GM12878 (cell line): ENCODE data around the gene RANBP1. TPM values are rescaled to one million over a fixed set of nuclear protein-coding genes. Genes with fewer than 3 reads are reported as not detected.

Experiments
- ASH2L ChIP-seq: fragments of 300-600, 200-600 bp; sonication (generic); IDR thresholded peaks from 2 replicates; pipeline ENCODE4 v1.6.1; 2017; ENCODE audit warnings: low read depth, mild to moderate bottlenecking, borderline replicate concordance
- ATF3 ChIP-seq: IDR thresholded peaks from 2 replicates; pipeline ENCODE4 v1.6.1; 2011; ENCODE audit warnings: low read depth, mild to moderate bottlenecking, low read length, moderate library complexity, borderline replicate concordance; ENCODE audit errors: extremely low read depth
- CHD4 ChIP-seq: fragments of 200-600 bp; sonication (generic); IDR thresholded peaks from 2 replicates; pipeline ENCODE4 v1.6.1; 2016; ENCODE audit warnings: mild to moderate bottlenecking
- DPF2 ChIP-seq: fragments of 450-650 bp; IDR thresholded peaks from 2 replicates; pipeline ENCODE4 v1.6.1; 2017; ENCODE audit warnings: mild to moderate bottlenecking
- ESRRA ChIP-seq: IDR thresholded peaks from 2 replicates; pipeline ENCODE4 v1.6.1; 2012; ENCODE audit warnings: mild to moderate bottlenecking, low read length, improper control_type of control experiment
- EZH2 ChIP-seq: IDR thresholded peaks from 2 replicates; pipeline ENCODE4 v1.6.1; 2012; ENCODE audit warnings: low read depth, mild to moderate bottlenecking, control low read depth, inconsistent platforms, low read length, borderline replicate concordance; ENCODE audit not compliant: control insufficient read depth
- FOXM1 ChIP-seq: IDR thresholded peaks from 2 replicates; pipeline ENCODE4 v1.6.1; 2012; ENCODE audit warnings: low read depth, mild to moderate bottlenecking, inconsistent platforms, low read length, moderate library complexity
- GABPA ChIP-seq: IDR thresholded peaks from 2 replicates; pipeline ENCODE4 v1.6.1; 2014; ENCODE audit warnings: antibody characterized with exemption, low read depth, mild to moderate bottlenecking, inconsistent platforms
- LARP7 ChIP-seq: fragments of 450-650 bp; IDR thresholded peaks from 2 replicates; pipeline ENCODE4 v1.6.1; 2017; ENCODE audit warnings: mild to moderate bottlenecking
- NBN ChIP-seq: fragments of 450-650 bp; IDR thresholded peaks from 2 replicates; pipeline ENCODE4 v1.6.1; 2016
- NFIC ChIP-seq: IDR thresholded peaks from 2 replicates; pipeline ENCODE4 v1.6.1; 2012; ENCODE audit warnings: low read depth, mild to moderate bottlenecking, inconsistent platforms, low read length, moderate library complexity
- NR2C2 ChIP-seq: IDR thresholded peaks from 2 replicates; pipeline ENCODE4 v1.6.1; 2011; ENCODE audit warnings: borderline replicate concordance, low read depth; ENCODE audit not compliant: control insufficient read depth, insufficient read length
- RAD51 ChIP-seq: fragments of 450-650 bp; IDR thresholded peaks from 2 replicates; pipeline ENCODE4 v1.6.1; 2016; ENCODE audit warnings: moderate library complexity, mild to moderate bottlenecking, inconsistent platforms
- RCOR1 ChIP-seq: conservative IDR thresholded peaks from 2 replicates; pipeline ENCODE4 v1.6.1; 2012; ENCODE audit warnings: low read depth, low read length, improper control_type of control experiment
- RELA ChIP-seq: fragments of 450-650 bp; IDR thresholded peaks from 2 replicates; pipeline ENCODE4 v1.8.0; 2014; ENCODE audit warnings: borderline replicate concordance; ENCODE audit not compliant: partially characterized antibody
- SIX5 ChIP-seq: IDR thresholded peaks from 2 replicates; pipeline ENCODE4 v1.6.1; 2011; ENCODE audit warnings: mild to moderate bottlenecking, low read depth, low read length, moderate library complexity; ENCODE audit not compliant: severe bottlenecking
- TCF3 ChIP-seq: IDR thresholded peaks from 2 replicates; pipeline ENCODE4 v1.6.1; 2012; ENCODE audit warnings: low read depth, mild to moderate bottlenecking, low read length, borderline replicate concordance; ENCODE audit not compliant: insufficient read depth
- TCF7 ChIP-seq: IDR thresholded peaks from 2 replicates; pipeline ENCODE4 v1.6.1; 2014; ENCODE audit warnings: antibody characterized with exemption, borderline replicate concordance
- YBX1 ChIP-seq: fragments of 450-650 bp; IDR thresholded peaks from 2 replicates; pipeline ENCODE4 v1.6.1; 2016; ENCODE audit warnings: antibody characterized with exemption
- ZBTB33 ChIP-seq: fragments of 450-650 bp; IDR thresholded peaks from 2 replicates; pipeline ENCODE4 v1.6.1; 2017; ENCODE audit warnings: mild to moderate bottlenecking
- ZNF207 ChIP-seq: fragments of 450-650 bp; IDR thresholded peaks from 2 replicates; pipeline ENCODE4 v1.6.1; 2014; ENCODE audit warnings: antibody characterized with exemption, mild to moderate bottlenecking, borderline replicate concordance
- ZNF24 ChIP-seq: fragments of 450-650 bp; IDR thresholded peaks from 2 replicates; pipeline ENCODE4 v1.6.1; 2017; ENCODE audit warnings: antibody characterized with exemption, mild to moderate bottlenecking
- polyA plus RNA-seq, 11 experiments: library from polyadenylated mRNA; depleted of rRNA in 4 of 11; unstranded in 6 of 11; stranded (reverse) in 5 of 11; fragments of >200 nt; fragmentation: Nextera tagmentation in 4 of 11; fragmentation: Illumina TruSeq in 1 of 11; extraction: Ambion mirVana in 4 of 11; extraction: Trizol in 1 of 11; gene quantifications; 1 replicate in 1 of 11; 2 replicates in 10 of 11; pipeline versions ENCODE4 v1.2.1 to v1.2.3, GENCODE V29; 2011 to 2016; ENCODE audit warnings: inconsistent platforms in 2 of 11, missing spikeins in 2 of 11, low read depth in 1 of 11
- total RNA-seq, 4 experiments: library from RNA; depleted of rRNA in 3 of 4; stranded (reverse); fragments of >200 nt in 3 of 4; fragmentation: Illumina TruSeq in 1 of 4; extraction: Trizol in 1 of 4; gene quantifications; 2 replicates each; pipeline versions ENCODE4 v1.2.1 to v1.2.3, GENCODE V29; 2013 to 2021
- TF ChIP-seq, protein P1 (sequence below): fragments of 450-650 bp; IDR thresholded peaks from 2 replicates; pipeline ENCODE4 v1.6.1; 2017; ENCODE audit warnings: mild to moderate bottlenecking, low read depth, inconsistent platforms; ENCODE audit not compliant: poor library complexity, severe bottlenecking
- TF ChIP-seq, protein P2 (sequence below): fragments of 450-650 bp; formaldehyde crosslinking; IDR thresholded peaks from 2 replicates; pipeline ENCODE4 v1.5.0; 2022; ENCODE audit warnings: mild to moderate bottlenecking, missing genetic modification characterization

Gene RANBP1
- total and polyA plus RNA-seq, 10 of the 15 experiments (the other 5 are each of a cell fraction or from before 2014, with no cell fraction given) = 55.3 to 808 (median 394) TPM

DNA sequence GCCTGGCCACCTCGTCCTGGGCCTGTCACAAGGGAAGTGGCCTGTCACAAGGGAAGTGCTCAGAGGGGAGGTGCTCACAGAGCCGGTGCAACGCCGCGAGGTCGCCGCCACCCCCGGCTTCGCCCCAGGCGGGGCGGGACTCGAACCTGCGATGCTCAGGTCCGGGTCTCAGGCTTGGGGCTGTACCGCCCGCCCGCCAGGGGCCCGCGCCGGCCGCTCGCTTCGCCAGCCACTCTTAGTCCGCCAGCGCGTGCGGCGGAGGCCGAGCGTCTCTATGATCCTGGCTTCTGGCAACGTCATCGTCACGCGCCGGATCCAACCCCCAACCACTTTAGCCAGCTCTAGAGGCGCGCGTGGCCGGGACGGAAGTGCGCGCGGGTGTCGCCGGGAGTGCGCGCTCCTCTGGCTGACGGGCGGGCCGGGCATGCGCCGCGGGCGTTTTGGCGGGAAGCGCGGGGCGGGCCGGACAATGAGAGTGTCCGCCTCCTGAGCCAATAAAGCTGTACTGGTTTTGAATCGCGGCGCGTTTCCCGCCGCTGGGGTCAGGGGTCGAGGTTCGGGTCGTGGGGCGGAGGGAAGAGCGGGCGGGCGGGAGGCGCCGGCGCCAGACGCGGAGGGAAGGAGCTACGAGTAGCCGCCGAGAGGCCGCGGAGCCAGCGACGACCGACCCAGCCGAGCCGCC is 1.2 kb downstream of the RANBP1 start, which contains the start of gene TRMT2A (continued):
- TF ChIP-seq TCF7 (0 out of 2 replicates have a peak, but pooled peaks have one; percentile 42), NR2C2 (peak; percentile 67), RCOR1 (0 out of 2 replicates have a peak, but pooled peaks have one; percentile 54), ZBTB33 (no peak), SIX5 (peak; percentile 54), ASH2L (0 out of 2 replicates have a peak, but pooled peaks have one; percentile 67), CHD4 (no peak), ZNF24 (peak; percentile 84), RELA (no peak), RAD51 (no peak), ZNF207 (peak; percentile 97; the same call in 1 of the 2 replicates), EZH2 (no peak), TCF3 (no peak), NFIC (no peak), NBN (peak; percentile 74), YBX1 (no peak), ATF3 (peak; percentile 60; the same call in 1 of the 2 replicates), DPF2 (peak; percentile 75), LARP7 (peak; percentile 92), FOXM1 (no peak), GABPA (peak; percentile 87), ESRRA (no peak; the same call in none of the 2 replicates)
- TF ChIP-seq, protein P1, sequence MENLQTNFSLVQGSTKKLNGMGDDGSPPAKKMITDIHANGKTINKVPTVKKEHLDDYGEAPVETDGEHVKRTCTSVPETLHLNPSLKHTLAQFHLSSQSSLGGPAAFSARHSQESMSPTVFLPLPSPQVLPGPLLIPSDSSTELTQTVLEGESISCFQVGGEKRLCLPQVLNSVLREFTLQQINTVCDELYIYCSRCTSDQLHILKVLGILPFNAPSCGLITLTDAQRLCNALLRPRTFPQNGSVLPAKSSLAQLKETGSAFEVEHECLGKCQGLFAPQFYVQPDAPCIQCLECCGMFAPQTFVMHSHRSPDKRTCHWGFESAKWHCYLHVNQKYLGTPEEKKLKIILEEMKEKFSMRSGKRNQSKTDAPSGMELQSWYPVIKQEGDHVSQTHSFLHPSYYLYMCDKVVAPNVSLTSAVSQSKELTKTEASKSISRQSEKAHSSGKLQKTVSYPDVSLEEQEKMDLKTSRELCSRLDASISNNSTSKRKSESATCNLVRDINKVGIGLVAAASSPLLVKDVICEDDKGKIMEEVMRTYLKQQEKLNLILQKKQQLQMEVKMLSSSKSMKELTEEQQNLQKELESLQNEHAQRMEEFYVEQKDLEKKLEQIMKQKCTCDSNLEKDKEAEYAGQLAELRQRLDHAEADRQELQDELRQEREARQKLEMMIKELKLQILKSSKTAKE = no peak
- TF ChIP-seq, protein P2, sequence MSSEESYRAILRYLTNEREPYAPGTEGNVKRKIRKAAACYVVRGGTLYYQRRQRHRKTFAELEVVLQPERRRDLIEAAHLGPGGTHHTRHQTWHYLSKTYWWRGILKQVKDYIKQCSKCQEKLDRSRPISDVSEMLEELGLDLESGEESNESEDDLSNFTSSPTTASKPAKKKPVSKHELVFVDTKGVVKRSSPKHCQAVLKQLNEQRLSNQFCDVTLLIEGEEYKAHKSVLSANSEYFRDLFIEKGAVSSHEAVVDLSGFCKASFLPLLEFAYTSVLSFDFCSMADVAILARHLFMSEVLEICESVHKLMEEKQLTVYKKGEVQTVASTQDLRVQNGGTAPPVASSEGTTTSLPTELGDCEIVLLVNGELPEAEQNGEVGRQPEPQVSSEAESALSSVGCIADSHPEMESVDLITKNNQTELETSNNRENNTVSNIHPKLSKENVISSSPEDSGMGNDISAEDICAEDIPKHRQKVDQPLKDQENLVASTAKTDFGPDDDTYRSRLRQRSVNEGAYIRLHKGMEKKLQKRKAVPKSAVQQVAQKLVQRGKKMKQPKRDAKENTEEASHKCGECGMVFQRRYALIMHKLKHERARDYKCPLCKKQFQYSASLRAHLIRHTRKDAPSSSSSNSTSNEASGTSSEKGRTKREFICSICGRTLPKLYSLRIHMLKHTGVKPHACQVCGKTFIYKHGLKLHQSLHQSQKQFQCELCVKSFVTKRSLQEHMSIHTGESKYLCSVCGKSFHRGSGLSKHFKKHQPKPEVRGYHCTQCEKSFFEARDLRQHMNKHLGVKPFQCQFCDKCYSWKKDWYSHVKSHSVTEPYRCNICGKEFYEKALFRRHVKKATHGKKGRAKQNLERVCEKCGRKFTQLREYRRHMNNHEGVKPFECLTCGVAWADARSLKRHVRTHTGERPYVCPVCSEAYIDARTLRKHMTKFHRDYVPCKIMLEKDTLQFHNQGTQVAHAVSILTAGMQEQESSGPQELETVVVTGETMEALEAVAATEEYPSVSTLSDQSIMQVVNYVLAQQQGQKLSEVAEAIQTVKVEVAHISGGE (CRISPR knock-in tag) = no peak
